ENCODE data around the gene PGBD5. TPM values are rescaled to one million over a fixed set of nuclear protein-coding genes. Genes with fewer than 3 reads are reported as not detected.

PGBD5 gene
- total and polyA plus RNA-seq, 2 of the 13 experiments (the other 11 are each of a cell fraction or from before 2014, with no cell fraction given), result 0.04 to 0.13 TPM

DNA sequence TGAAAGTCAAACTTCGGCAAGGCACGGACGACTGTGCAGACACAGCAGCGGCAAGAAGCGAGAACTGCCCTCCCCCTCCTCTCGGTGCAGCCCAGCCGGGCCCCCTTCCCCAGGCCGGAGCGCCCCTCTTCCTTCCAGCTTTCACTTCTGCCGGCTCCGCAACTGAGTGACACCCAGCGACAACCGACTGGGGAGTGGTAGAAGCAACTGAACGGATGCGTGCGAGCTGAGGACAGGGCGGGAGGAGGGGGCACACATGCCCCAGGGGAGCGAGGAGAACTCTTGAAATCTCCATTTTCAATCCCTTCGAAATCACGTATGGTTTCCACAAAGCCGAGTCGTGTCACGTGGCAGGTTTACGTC lies 146.6 kb downstream of the PGBD5 start:
- WGBS (ENCODE audit: low lambda C conversion rate), result 97% methylated on average over 24 of the region's 24 CpGs

More for the DNA sequence above, 146.6 kb downstream of the PGBD5 start:
- H3K36me3 ChIP-seq (replicated peaks in 1 of 2; ENCODE audit: control insufficient read depth in 1 of 2, insufficient read depth in 2 of 2, low read length in 2 of 2), result peaks cover 3 to 35% of the 10 kb centered on the region in 2 experiments; a peak in 4 of 5 replicates
- no peak for DNase-seq (ENCODE audit: low spot score)
- CTCF ChIA-PET (ENCODE audit: low intra/inter-chr PET ratio, low total read pairs), result no interaction called here
- peaks cover under 1% of the 10 kb centered on the region; the same call in 1 of the 2 replicates for H3K4me1 ChIP-seq (ENCODE audit: insufficient read depth, low read length)
- no peak for ATAC-seq
- BruUV-seq (replicated peaks), result no TSS peak
- POLR2A ChIA-PET, result no interaction called here
- H3K27ac ChIP-seq (ENCODE audit: extremely low read length, insufficient read depth, low read length), result no peak overlapping the region
- TF ChIP-seq ARNTL (CRISPR knock-in tag; IDR thresholded peaks at IDR 0.05) (no peak), PHB2 (IDR thresholded peaks at IDR 0.05; ENCODE audit: partially characterized antibody) (no peak), ZNF850 (CRISPR knock-in tag; conservative IDR thresholded peaks at IDR 0.05) (no peak), NCOA1 (CRISPR knock-in tag; IDR thresholded peaks at IDR 0.05) (no peak), MTA1 (CRISPR knock-in tag; IDR thresholded peaks at IDR 0.05; ENCODE audit: borderline replicate concordance) (no peak), CENPX (CRISPR knock-in tag; IDR thresholded peaks at IDR 0.05) (no peak), GATAD1 (CRISPR knock-in tag; IDR thresholded peaks at IDR 0.05) (no peak), TBX2 (CRISPR knock-in tag; IDR thresholded peaks at IDR 0.05; ENCODE audit: borderline replicate concordance) (no peak), ZNF609 (CRISPR knock-in tag; IDR thresholded peaks at IDR 0.05; ENCODE audit: borderline replicate concordance) (no peak), ATF7-NPFF (CRISPR knock-in tag; IDR thresholded peaks at IDR 0.05; ENCODE audit: low read depth) (no peak), ZBTB2 (CRISPR knock-in tag; IDR thresholded peaks at IDR 0.05; ENCODE audit: low read depth) (no peak)
- in situ Hi-C loops (cut with HindIII; ENCODE audit: extremely low pct_ligation_motif_present, low pct_unique_long_range_greater_than_20kb), result no loop called here
- no peak overlapping the region for H3K4me3 ChIP-seq (replicated peaks in 1 of 3; ENCODE audit: insufficient read depth in 1 of 3, low read depth in 2 of 3, low read length in 3 of 3)
- no peaks in the 10 kb centered on the region for H3K9me3 ChIP-seq (ENCODE audit: low read length)
- no peak overlapping the region for H3K4me2 ChIP-seq (ENCODE audit: low read depth, low read length)
- no peak overlapping the region for H3K9ac ChIP-seq (ENCODE audit: insufficient read depth, low read depth, low read length)
- no peak for FAIRE-seq
- H3K27me3 ChIP-seq (ENCODE audit: control insufficient read depth in 1 of 2, insufficient read depth in 2 of 2, low read length in 2 of 2), result no peaks in the 10 kb centered on the region
- intact Hi-C loops (cut with micrococcal nuclease; ENCODE audit: unreplicated experiment), result no loop called here
- H3K79me2 ChIP-seq (ENCODE audit: insufficient read depth, low read length), result no peaks in the 10 kb centered on the region
- no peak overlapping the region for H2AFZ ChIP-seq (ENCODE audit: low read length)
- no peaks in the 10 kb centered on the region for H4K20me1 ChIP-seq (ENCODE audit: insufficient read depth, low read length)
